ENCODE measurements around the gene MDM2. TPM values are rescaled to one million over a fixed set of nuclear protein-coding genes. Genes with fewer than 3 reads are reported as not detected.

The MDM2 gene
- total and polyA plus RNA-seq, 2 experiments from 2014 or later: 80.4 to 111 TPM

DNA sequence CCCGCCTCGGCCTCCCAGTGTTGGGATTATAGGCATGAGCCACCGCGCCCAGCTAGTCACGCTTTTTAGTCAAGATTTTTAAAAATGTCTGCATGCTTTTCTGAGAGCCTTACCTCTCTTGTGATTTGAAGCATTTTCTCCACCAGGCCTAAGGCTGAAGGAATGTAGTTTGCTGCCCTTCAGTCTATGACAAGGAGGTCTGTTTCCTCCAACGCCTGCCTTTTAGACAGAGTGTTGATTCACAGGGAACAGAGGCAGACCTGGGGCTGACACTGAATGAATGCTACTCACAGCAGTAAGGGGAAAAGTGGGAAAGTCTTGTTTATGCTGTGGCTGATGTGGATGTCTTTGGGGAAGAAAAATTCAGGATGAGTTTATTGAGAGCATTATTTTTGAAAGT is 27.2 kb upstream of the MDM2 start:
- Histone ChIP-seq H2AFZ (no peak overlapping the region), H3K4me1 (ENCODE audit: insufficient read depth) (peaks cover 6% of the 10 kb centered on the region; the same call in 1 of the 2 replicates), H3K36me3 (ENCODE audit: low read depth) (no peaks in the 10 kb centered on the region), H4K20me1 (ENCODE audit: insufficient read depth) (no peaks in the 10 kb centered on the region), H3K4me3 (no peak overlapping the region), H3K9ac (no peak overlapping the region), H3K9me3 (ENCODE audit: low read depth) (no peaks in the 10 kb centered on the region), H3K79me2 (ENCODE audit: insufficient read depth) (no peaks in the 10 kb centered on the region), H3K9me2 (ENCODE audit: insufficient read depth) (no peaks in the 10 kb centered on the region), H3K27me3 (replicated peaks; ENCODE audit: insufficient read depth) (no peaks in the 10 kb centered on the region), H3F3A (ENCODE audit: insufficient read depth) (peaks cover 5% of the 10 kb centered on the region), H3K4me2 (ENCODE audit: unreplicated experiment) (no peak overlapping the region), H3K27ac (no peak overlapping the region)
- DNase-seq: no peak
- WGBS, 2 experiments (ENCODE audit: low coverage in 1 of 2, low lambda C conversion rate in 2 of 2, missing lambda C conversion rate in 2 of 2): 89 to 95% methylated on average over 6 of the region's 6 CpGs
- TF ChIP-seq EZH2 (IDR thresholded peaks at IDR 0.05; ENCODE audit: insufficient read depth, poor library complexity, severe bottlenecking) (no peak), EZH2phosphoT487 (IDR thresholded peaks at IDR 0.05; ENCODE audit: insufficient read depth, low read depth) (no peak)
- in situ Hi-C loops (cut with MboI): no loop called here

DNA sequence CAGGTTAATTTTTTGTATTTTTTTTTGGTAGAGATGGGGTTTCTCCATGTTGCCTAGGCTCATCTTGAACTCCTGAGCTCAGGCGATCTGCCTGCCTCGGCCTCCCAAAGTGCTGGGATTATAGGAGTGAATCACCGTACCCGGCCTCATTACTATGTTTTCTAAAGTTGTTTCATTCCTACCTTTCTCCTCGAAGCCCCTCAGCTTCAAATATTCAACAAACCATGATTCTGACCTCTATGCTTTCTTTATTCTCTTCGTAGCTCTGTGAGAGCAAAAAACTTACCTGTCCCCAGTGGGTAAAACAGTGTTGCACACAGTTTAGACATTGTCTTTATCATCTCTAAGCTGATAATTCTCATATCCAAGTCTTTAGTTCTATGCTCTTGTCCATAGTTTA is 26.2 kb upstream of the MDM2 start:
- DNase-seq: no peak
- H3K4me2 ChIP-seq (ENCODE audit: unreplicated experiment): no peak overlapping the region
- WGBS, 2 experiments (ENCODE audit: low coverage in 1 of 2, low lambda C conversion rate in 2 of 2, missing lambda C conversion rate in 2 of 2): 87 to 88% methylated on average over 6 of the region's 6 CpGs
- H3K9me2 ChIP-seq (ENCODE audit: insufficient read depth): no peaks in the 10 kb centered on the region
- H3K9ac ChIP-seq: no peak overlapping the region
- no peaks in the 10 kb centered on the region for H3K27me3 ChIP-seq (replicated peaks; ENCODE audit: insufficient read depth)
- H2AFZ ChIP-seq: no peak overlapping the region
- H3F3A ChIP-seq (ENCODE audit: insufficient read depth): peaks cover 10% of the 10 kb centered on the region
- H3K27ac ChIP-seq: no peak overlapping the region
- no peaks in the 10 kb centered on the region for H4K20me1 ChIP-seq (ENCODE audit: insufficient read depth)
- no peaks in the 10 kb centered on the region for H3K36me3 ChIP-seq (ENCODE audit: low read depth)
- no peak for TF ChIP-seq EZH2 (IDR thresholded peaks at IDR 0.05; ENCODE audit: insufficient read depth, poor library complexity, severe bottlenecking)
- TF ChIP-seq EZH2phosphoT487 (IDR thresholded peaks at IDR 0.05; ENCODE audit: insufficient read depth, low read depth): no peak
- H3K4me1 ChIP-seq (ENCODE audit: insufficient read depth): peaks cover 14% of the 10 kb centered on the region; the same call in 1 of the 2 replicates
- H3K4me3 ChIP-seq: no peak overlapping the region
- H3K9me3 ChIP-seq (ENCODE audit: low read depth): no peaks in the 10 kb centered on the region
- H3K79me2 ChIP-seq (ENCODE audit: insufficient read depth): no peaks in the 10 kb centered on the region
- in situ Hi-C loops (cut with MboI): no loop called here

DNA sequence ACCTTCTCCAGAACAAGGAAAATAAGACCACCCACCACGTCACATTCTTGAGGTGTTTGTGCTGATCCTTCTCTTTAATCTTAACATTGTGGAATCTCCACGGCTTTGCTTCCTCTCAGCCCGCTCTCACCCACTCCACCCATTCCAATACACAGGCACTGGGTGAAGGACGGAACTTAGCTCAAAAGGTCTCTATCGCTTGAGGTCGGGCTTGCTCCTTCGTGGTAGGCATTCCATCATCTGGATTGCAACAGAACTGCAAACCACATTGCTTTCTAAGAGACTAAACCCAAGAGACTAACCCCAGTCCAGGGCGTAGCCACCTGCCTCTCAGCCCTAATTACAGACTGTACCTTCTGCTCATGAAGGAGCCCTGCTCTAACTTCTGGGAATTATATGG is 24.0 kb upstream of the MDM2 start:
- in situ Hi-C loops (cut with MboI): no loop called here
- no peak overlapping the region for H3K9ac ChIP-seq
- peaks cover 27% of the 10 kb centered on the region for H3K4me1 ChIP-seq (ENCODE audit: insufficient read depth)
- no peaks in the 10 kb centered on the region for H3K79me2 ChIP-seq (ENCODE audit: insufficient read depth)
- TF ChIP-seq EZH2 (IDR thresholded peaks at IDR 0.05; ENCODE audit: insufficient read depth, poor library complexity, severe bottlenecking): no peak
- no peak for TF ChIP-seq EZH2phosphoT487 (IDR thresholded peaks at IDR 0.05; ENCODE audit: insufficient read depth, low read depth)
- no peaks in the 10 kb centered on the region for H4K20me1 ChIP-seq (ENCODE audit: insufficient read depth)
- no peaks in the 10 kb centered on the region for H3K9me3 ChIP-seq (ENCODE audit: low read depth)
- no peak for DNase-seq
- H3K4me2 ChIP-seq (ENCODE audit: unreplicated experiment): no peak overlapping the region
- no peak overlapping the region for H2AFZ ChIP-seq
- no peak overlapping the region for H3K4me3 ChIP-seq
- H3K27ac ChIP-seq: no peak overlapping the region
- no peaks in the 10 kb centered on the region for H3K27me3 ChIP-seq (replicated peaks; ENCODE audit: insufficient read depth)
- H3F3A ChIP-seq (ENCODE audit: insufficient read depth): peaks cover 19% of the 10 kb centered on the region
- H3K36me3 ChIP-seq (ENCODE audit: low read depth): no peaks in the 10 kb centered on the region
- H3K9me2 ChIP-seq (ENCODE audit: insufficient read depth): no peaks in the 10 kb centered on the region
- 86 to 87% methylated on average over 8 of the region's 8 CpGs for WGBS, 2 experiments (ENCODE audit: low coverage in 1 of 2, low lambda C conversion rate in 2 of 2, missing lambda C conversion rate in 2 of 2)

DNA sequence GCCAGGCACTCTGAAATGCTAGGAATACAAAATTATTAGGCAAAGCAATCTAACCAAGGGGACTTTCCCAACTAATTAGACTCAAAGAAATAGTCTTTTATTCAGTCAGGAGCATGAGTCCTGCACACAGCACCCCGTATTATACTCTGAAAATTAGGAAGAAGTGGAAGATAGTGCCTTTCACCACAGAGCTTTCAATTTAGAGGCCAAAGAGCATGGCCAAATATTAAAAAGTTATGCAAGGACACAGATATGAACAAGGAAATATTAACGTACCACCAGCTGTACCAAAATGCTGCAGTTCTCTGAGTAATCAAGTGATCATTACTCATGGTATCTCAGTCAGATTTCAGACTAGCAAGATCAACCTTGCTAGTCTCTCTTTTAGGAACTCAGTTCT is 22.6 kb upstream of the MDM2 start:
- peaks cover 27% of the 10 kb centered on the region for H3K4me1 ChIP-seq (ENCODE audit: insufficient read depth)
- H3K9me3 ChIP-seq (ENCODE audit: low read depth): no peaks in the 10 kb centered on the region
- H3K4me2 ChIP-seq (ENCODE audit: unreplicated experiment): no peak overlapping the region
- H2AFZ ChIP-seq: 0 out of 2 replicates have a peak overlapping the region, but pooled peaks have one; percentile 5
- H3K27me3 ChIP-seq (replicated peaks; ENCODE audit: insufficient read depth): no peaks in the 10 kb centered on the region
- peak overlapping the region; percentile 21; the same call in 1 of the 2 replicates for H3K27ac ChIP-seq
- peaks cover 19% of the 10 kb centered on the region for H3F3A ChIP-seq (ENCODE audit: insufficient read depth)
- no peaks in the 10 kb centered on the region for H3K36me3 ChIP-seq (ENCODE audit: low read depth)
- no peak overlapping the region for H3K9ac ChIP-seq
- WGBS, 2 experiments (ENCODE audit: low coverage in 1 of 2, low lambda C conversion rate in 2 of 2, missing lambda C conversion rate in 2 of 2): 14 to 33% methylated on average over 2 of the region's 2 CpGs
- H4K20me1 ChIP-seq (ENCODE audit: insufficient read depth): no peaks in the 10 kb centered on the region
- H3K79me2 ChIP-seq (ENCODE audit: insufficient read depth): no peaks in the 10 kb centered on the region
- no peak for TF ChIP-seq EZH2phosphoT487 (IDR thresholded peaks at IDR 0.05; ENCODE audit: insufficient read depth, low read depth)
- no peak for TF ChIP-seq EZH2 (IDR thresholded peaks at IDR 0.05; ENCODE audit: insufficient read depth, poor library complexity, severe bottlenecking)
- peak; percentile 60 for DNase-seq
- no peak overlapping the region for H3K4me3 ChIP-seq
- no peaks in the 10 kb centered on the region for H3K9me2 ChIP-seq (ENCODE audit: insufficient read depth)
- in situ Hi-C loops (cut with MboI): no loop called here

DNA sequence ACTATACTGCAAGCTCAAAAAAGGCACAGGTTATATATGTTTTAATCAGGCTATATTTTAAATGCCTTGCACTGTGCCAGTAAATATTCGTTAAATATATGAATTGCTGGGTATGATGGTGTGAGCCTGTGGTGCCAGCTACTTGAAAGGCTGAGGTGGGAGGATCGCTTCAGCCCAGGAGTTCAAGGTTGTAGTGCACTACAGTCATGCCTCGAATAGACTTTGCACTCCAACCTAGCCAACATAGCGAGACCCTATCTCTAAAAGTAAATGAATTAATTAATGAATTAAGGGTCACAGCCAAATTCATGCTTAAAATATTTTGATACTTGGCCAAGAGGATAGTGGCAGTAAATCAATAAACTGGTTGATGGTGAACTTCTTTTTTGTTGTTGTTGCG is 22.2 kb upstream of the MDM2 start:
- Histone ChIP-seq H3K9me2 (ENCODE audit: insufficient read depth) (no peaks in the 10 kb centered on the region), H3K9me3 (ENCODE audit: low read depth) (no peaks in the 10 kb centered on the region), H3K4me3 (no peak overlapping the region), H3K79me2 (ENCODE audit: insufficient read depth) (no peaks in the 10 kb centered on the region), H3K36me3 (ENCODE audit: low read depth) (no peaks in the 10 kb centered on the region), H3F3A (ENCODE audit: insufficient read depth) (peaks cover 19% of the 10 kb centered on the region), H3K27ac (0 out of 2 replicates have a peak overlapping the region, but pooled peaks have one; percentile 21), H3K27me3 (replicated peaks; ENCODE audit: insufficient read depth) (no peaks in the 10 kb centered on the region), H3K4me1 (ENCODE audit: insufficient read depth) (peaks cover 27% of the 10 kb centered on the region), H4K20me1 (ENCODE audit: insufficient read depth) (no peaks in the 10 kb centered on the region), H3K9ac (no peak overlapping the region), H2AFZ (0 out of 2 replicates have a peak overlapping the region, but pooled peaks have one; percentile 5), H3K4me2 (ENCODE audit: unreplicated experiment) (no peak overlapping the region)
- DNase-seq: no peak
- in situ Hi-C loops (cut with MboI): no loop called here
- WGBS, 2 experiments (ENCODE audit: low coverage in 1 of 2, low lambda C conversion rate in 2 of 2, missing lambda C conversion rate in 2 of 2): 81 to 88% methylated on average over 5 of the region's 5 CpGs
- no peak for TF ChIP-seq EZH2phosphoT487 (IDR thresholded peaks at IDR 0.05; ENCODE audit: insufficient read depth, low read depth)
- TF ChIP-seq EZH2 (IDR thresholded peaks at IDR 0.05; ENCODE audit: insufficient read depth, poor library complexity, severe bottlenecking): no peak
